SK-N-SH (cell line): ENCODE measurements around the gene ASCL5. TPM values are rescaled to one million over a fixed set of nuclear protein-coding genes. Genes with fewer than 3 reads are reported as not detected.

Experiments
- CTCF ChIA-PET: fragments of 300-600, 350-600 bp; formaldehyde crosslinking; extraction: SDS; loops from one replicate; lab custom pipeline; 2021; lab: Yijun Ruan, JAX
- POLR2A ChIA-PET: fragments of 350-600 bp; sonication (Branson Sonifier 250); formaldehyde crosslinking; extraction: SDS; loops from one replicate; lab custom pipeline; 2020; ENCODE audit warnings: antibody characterized with exemption, inconsistent platforms; lab: Yijun Ruan, JAX
- DNase-seq: peaks from one replicate; pipeline ENCODE4 v3.0.0; 2012
- H2AFZ ChIP-seq: fragments of 200-600 bp; sonication (generic); 2 replicates; pipeline ENCODE4 v1.8.1; 2016; ENCODE audit warnings: antibody characterized with exemption, mild to moderate bottlenecking, low read depth
- H3F3A ChIP-seq: fragments of 200-600 bp; sonication (generic); replicated peaks from 2 replicates; pipeline ENCODE3; 2016; ENCODE audit warnings: antibody characterized with exemption, mild to moderate bottlenecking; ENCODE audit not compliant: insufficient read depth
- H3K27ac ChIP-seq, 2 experiments: fragments of 200-500 bp in 1 of 2; fragments of 200-600 bp in 1 of 2; sonication (Bioruptor generic) in 1 of 2; sonication (generic), shearing (Covaris generic) in 1 of 2; 2 replicates each; pipeline versions ENCODE4 v1.5.1 to v1.6.1; 2014 to 2016; ENCODE audit warnings: low read depth in 2 of 2, inconsistent platforms in 1 of 2, low read length in 1 of 2, mild to moderate bottlenecking in 1 of 2, mixed read lengths in 1 of 2
- H3K27me3 ChIP-seq: fragments of 200-600 bp; sonication (generic), shearing (Covaris generic); 2 replicates; pipeline ENCODE4 v1.6.1; 2016; ENCODE audit warnings: mixed run types; ENCODE audit not compliant: insufficient read depth
- H3K36me3 ChIP-seq, 2 experiments: fragments of 200-500 bp in 1 of 2; fragments of 200-600 bp in 1 of 2; sonication (Bioruptor generic) in 1 of 2; sonication (generic) in 1 of 2; replicated peaks in 1 of 2; 2 replicates each; pipeline versions ENCODE3 to v1.5.1; 2014 to 2016; ENCODE audit warnings: low read length in 1 of 2, mild to moderate bottlenecking in 1 of 2; ENCODE audit not compliant: insufficient read depth in 2 of 2, control insufficient read depth in 1 of 2
- H3K4me1 ChIP-seq, 2 experiments: fragments of 200-500 bp in 1 of 2; fragments of 200-600 bp in 1 of 2; sonication (Bioruptor generic) in 1 of 2; sonication (generic), shearing (Covaris generic) in 1 of 2; 2 replicates each; pipeline versions ENCODE4 v1.5.1 to v1.6.1; 2014 to 2016; ENCODE audit warnings: low read depth in 1 of 2, low read length in 1 of 2, mixed run types in 1 of 2; ENCODE audit not compliant: insufficient read depth in 2 of 2, control insufficient read depth in 1 of 2
- H3K4me2 ChIP-seq: fragments of 200-600 bp; sonication (generic), shearing (Covaris generic); 2 replicates; pipeline ENCODE4 v1.6.1; 2017; ENCODE audit warnings: mixed run types
- H3K4me3 ChIP-seq, 2 experiments: fragments of 200-500 bp in 1 of 2; fragments of 200-600 bp in 1 of 2; sonication (Bioruptor generic) in 1 of 2; sonication (generic), shearing (Covaris generic) in 1 of 2; 2 replicates each; pipeline versions ENCODE4 v1.5.1 to v1.8.1; 2014 to 2016; ENCODE audit warnings: low read depth in 2 of 2, inconsistent platforms in 1 of 2, low read length in 1 of 2, mild to moderate bottlenecking in 1 of 2, mixed read lengths in 1 of 2, moderate library complexity in 1 of 2
- H3K79me2 ChIP-seq: fragments of 200-600 bp; sonication (generic); 2 replicates; pipeline ENCODE4 v1.8.1; 2017; ENCODE audit warnings: mild to moderate bottlenecking; ENCODE audit not compliant: insufficient read depth
- H3K9ac ChIP-seq: fragments of 200-600 bp; sonication (generic); 2 replicates; pipeline ENCODE4 v1.6.1; 2017; ENCODE audit warnings: mixed run types
- H3K9me2 ChIP-seq: fragments of 200-600 bp; sonication (generic); 2 replicates; pipeline ENCODE4 v1.6.1; 2017; ENCODE audit warnings: mixed run types
- H3K9me3 ChIP-seq: fragments of 200-600 bp; sonication (generic); 2 replicates; pipeline ENCODE4 v1.6.1; 2017; ENCODE audit warnings: mixed run types, mild to moderate bottlenecking, moderate library complexity
- H4K20me1 ChIP-seq: fragments of 200-600 bp; sonication (generic); 2 replicates; pipeline ENCODE4 v1.6.1; 2017; ENCODE audit warnings: mild to moderate bottlenecking, mixed run types; ENCODE audit not compliant: insufficient read depth
- ELF1 ChIP-seq: IDR thresholded peaks from 2 replicates; pipeline ENCODE4 v1.4.0; 2012
- EP300 ChIP-seq, 2 experiments: IDR thresholded peaks; 2 replicates each; pipeline versions ENCODE4 v1.4.0 to v1.6.1; 2012; ENCODE audit warnings: borderline replicate concordance in 1 of 2, low read depth in 1 of 2, low read length in 1 of 2
- FOXM1 ChIP-seq: IDR thresholded peaks from 2 replicates; pipeline ENCODE4 v1.4.0; 2012; ENCODE audit warnings: low read depth, mild to moderate bottlenecking
- GABPA ChIP-seq: IDR thresholded peaks from 2 replicates; pipeline ENCODE4 v1.4.0; 2012; ENCODE audit warnings: low read depth, mild to moderate bottlenecking
- JUND ChIP-seq: IDR thresholded peaks from 2 replicates; pipeline ENCODE4 v1.4.0; 2012
- MEF2A ChIP-seq: IDR thresholded peaks from 2 replicates; pipeline ENCODE4 v1.4.0; 2012; ENCODE audit warnings: low read depth, borderline replicate concordance
- MXI1 ChIP-seq: IDR thresholded peaks from 2 replicates; pipeline ENCODE4 v1.6.1; 2012; ENCODE audit warnings: mild to moderate bottlenecking, low read depth, low read length, improper control_type of control experiment
- POLR2AphosphoS5 ChIP-seq: IDR thresholded peaks from 2 replicates; pipeline ENCODE4 v1.6.1; 2012; ENCODE audit warnings: low read depth, low read length
- RAD21 ChIP-seq: IDR thresholded peaks from 2 replicates; pipeline ENCODE4 v1.6.1; 2012; ENCODE audit warnings: mild to moderate bottlenecking, low read length
- RCOR1 ChIP-seq: fragments of 150-350 bp; IDR thresholded peaks from 2 replicates; pipeline ENCODE4 v1.6.1; 2017; ENCODE audit warnings: antibody characterized with exemption, low read length
- SIN3A ChIP-seq: IDR thresholded peaks from 2 replicates; pipeline ENCODE4 v1.6.1; 2012; ENCODE audit warnings: low read depth, mild to moderate bottlenecking, low read length, moderate library complexity, borderline replicate concordance
- TCF12 ChIP-seq: IDR thresholded peaks from 2 replicates; pipeline ENCODE4 v1.4.0; 2012
- TEAD4 ChIP-seq: IDR thresholded peaks from 2 replicates; pipeline ENCODE4 v1.4.0; 2012; ENCODE audit warnings: mild to moderate bottlenecking, borderline replicate concordance; ENCODE audit not compliant: insufficient read depth
- YY1 ChIP-seq: IDR thresholded peaks from 2 replicates; pipeline ENCODE4 v1.4.0; 2012; ENCODE audit warnings: low read depth, mild to moderate bottlenecking
- WGBS: methylation state at CpG from one replicate; pipeline ENCODE4 v1.1.6; 2017; ENCODE audit warnings: low lambda C conversion rate; 5-methylcytosine and 5-hydroxymethylcytosine counted together
- polyA plus RNA-seq, 3 experiments: library from polyadenylated mRNA; depleted of rRNA; stranded (reverse); fragments of >200 nt; gene quantifications; 2 replicates each; pipeline ENCODE4 v1.2.3, GENCODE V29; 2012
- TF ChIP-seq, protein P1 (sequence below): IDR thresholded peaks from 2 replicates; pipeline ENCODE4 v1.4.0; 2012; ENCODE audit warnings: low read depth, borderline replicate concordance
- TF ChIP-seq, protein P2 (sequence below): fragments of 200-600 bp; sonication (generic); IDR thresholded peaks from 2 replicates; pipeline ENCODE4 v1.6.1; 2017; ENCODE audit warnings: antibody characterized with exemption, mild to moderate bottlenecking, moderate library complexity
- TF ChIP-seq, protein P3 (sequence below): fragments of 150-350 bp; IDR thresholded peaks from 2 replicates; pipeline ENCODE4 v1.6.1; 2016; ENCODE audit warnings: mild to moderate bottlenecking, low read depth, low read length
- TF ChIP-seq, protein P4 (sequence below): IDR thresholded peaks from 2 replicates; pipeline ENCODE4 v1.6.1; 2012; ENCODE audit warnings: mild to moderate bottlenecking, low read depth, low read length, moderate library complexity
- TF ChIP-seq, protein P5 (sequence below): IDR thresholded peaks from 2 replicates; pipeline ENCODE4 v1.4.0; 2012; ENCODE audit warnings: low read depth, borderline replicate concordance

Gene ASCL5
- polyA plus RNA-seq, 1 of the 3 experiments (the other 2 are of a cell fraction) = not detected

DNA sequence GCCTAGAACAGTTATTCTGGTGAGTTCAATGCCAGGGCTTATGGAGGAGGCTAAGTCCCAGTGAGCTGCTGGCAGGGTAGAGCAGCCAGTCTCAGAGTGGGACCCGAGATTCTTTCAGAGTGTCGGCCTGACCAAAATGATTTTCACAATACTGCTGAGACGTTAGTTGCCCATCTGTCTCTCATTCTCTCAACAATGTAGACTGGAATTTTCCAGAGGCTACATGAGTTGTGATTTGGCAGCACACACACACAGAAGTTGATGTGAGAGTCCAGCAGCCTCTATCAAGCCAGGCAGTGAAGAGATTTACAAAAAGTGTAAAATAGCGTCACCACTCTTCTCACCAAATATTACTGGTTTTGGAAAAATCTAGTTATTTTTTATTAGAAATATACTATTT, 36.4 kb downstream of the ASCL5 start:
- POLR2A ChIA-PET = no interaction called here
- 59% methylated on average over 4 of the region's 4 CpGs for WGBS
- Histone ChIP-seq H3K27ac (no peak overlapping the region), H3K4me3 (no peak overlapping the region), H3K4me2 (no peak overlapping the region), H3K9me3 (no peaks in the 10 kb centered on the region), H3K79me2 (no peaks in the 10 kb centered on the region), H3K36me3 (no peaks in the 10 kb centered on the region), H3K9ac (no peak overlapping the region), H3F3A (no peaks in the 10 kb centered on the region), H3K27me3 (peaks cover 15% of the 10 kb centered on the region; the same call in 1 of the 2 replicates), H2AFZ (no peak overlapping the region), H4K20me1 (no peaks in the 10 kb centered on the region), H3K4me1 (no peaks in the 10 kb centered on the region), H3K9me2 (no peaks in the 10 kb centered on the region)
- no peak for DNase-seq
- CTCF ChIA-PET = interaction anchor here (1.2 to 2.0 kb wide), 2 partner anchors 8 to 469 kb away, joined by 3 to 6 read pairs; no protein-coding TSS in a partner anchor
- TF ChIP-seq POLR2AphosphoS5 (no peak), TCF12 (no peak), GABPA (no peak), RCOR1 (no peak), FOXM1 (no peak), YY1 (no peak), SIN3A (no peak), MXI1 (no peak), JUND (no peak), MEF2A (no peak), RAD21 (no peak), EP300 (IDR thresholded peaks at IDR 0.05; ENCODE audit: borderline replicate concordance in 1 of 2, low read depth in 1 of 2, low read length in 1 of 2) (no peak), ELF1 (no peak), TEAD4 (no peak)
- TF ChIP-seq, protein P1, sequence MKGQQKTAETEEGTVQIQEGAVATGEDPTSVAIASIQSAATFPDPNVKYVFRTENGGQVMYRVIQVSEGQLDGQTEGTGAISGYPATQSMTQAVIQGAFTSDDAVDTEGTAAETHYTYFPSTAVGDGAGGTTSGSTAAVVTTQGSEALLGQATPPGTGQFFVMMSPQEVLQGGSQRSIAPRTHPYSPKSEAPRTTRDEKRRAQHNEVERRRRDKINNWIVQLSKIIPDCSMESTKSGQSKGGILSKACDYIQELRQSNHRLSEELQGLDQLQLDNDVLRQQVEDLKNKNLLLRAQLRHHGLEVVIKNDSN = no peak
- TF ChIP-seq, protein P2, sequence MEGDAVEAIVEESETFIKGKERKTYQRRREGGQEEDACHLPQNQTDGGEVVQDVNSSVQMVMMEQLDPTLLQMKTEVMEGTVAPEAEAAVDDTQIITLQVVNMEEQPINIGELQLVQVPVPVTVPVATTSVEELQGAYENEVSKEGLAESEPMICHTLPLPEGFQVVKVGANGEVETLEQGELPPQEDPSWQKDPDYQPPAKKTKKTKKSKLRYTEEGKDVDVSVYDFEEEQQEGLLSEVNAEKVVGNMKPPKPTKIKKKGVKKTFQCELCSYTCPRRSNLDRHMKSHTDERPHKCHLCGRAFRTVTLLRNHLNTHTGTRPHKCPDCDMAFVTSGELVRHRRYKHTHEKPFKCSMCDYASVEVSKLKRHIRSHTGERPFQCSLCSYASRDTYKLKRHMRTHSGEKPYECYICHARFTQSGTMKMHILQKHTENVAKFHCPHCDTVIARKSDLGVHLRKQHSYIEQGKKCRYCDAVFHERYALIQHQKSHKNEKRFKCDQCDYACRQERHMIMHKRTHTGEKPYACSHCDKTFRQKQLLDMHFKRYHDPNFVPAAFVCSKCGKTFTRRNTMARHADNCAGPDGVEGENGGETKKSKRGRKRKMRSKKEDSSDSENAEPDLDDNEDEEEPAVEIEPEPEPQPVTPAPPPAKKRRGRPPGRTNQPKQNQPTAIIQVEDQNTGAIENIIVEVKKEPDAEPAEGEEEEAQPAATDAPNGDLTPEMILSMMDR = no peak
- TF ChIP-seq, protein P3, sequence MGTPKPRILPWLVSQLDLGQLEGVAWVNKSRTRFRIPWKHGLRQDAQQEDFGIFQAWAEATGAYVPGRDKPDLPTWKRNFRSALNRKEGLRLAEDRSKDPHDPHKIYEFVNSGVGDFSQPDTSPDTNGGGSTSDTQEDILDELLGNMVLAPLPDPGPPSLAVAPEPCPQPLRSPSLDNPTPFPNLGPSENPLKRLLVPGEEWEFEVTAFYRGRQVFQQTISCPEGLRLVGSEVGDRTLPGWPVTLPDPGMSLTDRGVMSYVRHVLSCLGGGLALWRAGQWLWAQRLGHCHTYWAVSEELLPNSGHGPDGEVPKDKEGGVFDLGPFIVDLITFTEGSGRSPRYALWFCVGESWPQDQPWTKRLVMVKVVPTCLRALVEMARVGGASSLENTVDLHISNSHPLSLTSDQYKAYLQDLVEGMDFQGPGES = no peak
- TF ChIP-seq, protein P4, sequence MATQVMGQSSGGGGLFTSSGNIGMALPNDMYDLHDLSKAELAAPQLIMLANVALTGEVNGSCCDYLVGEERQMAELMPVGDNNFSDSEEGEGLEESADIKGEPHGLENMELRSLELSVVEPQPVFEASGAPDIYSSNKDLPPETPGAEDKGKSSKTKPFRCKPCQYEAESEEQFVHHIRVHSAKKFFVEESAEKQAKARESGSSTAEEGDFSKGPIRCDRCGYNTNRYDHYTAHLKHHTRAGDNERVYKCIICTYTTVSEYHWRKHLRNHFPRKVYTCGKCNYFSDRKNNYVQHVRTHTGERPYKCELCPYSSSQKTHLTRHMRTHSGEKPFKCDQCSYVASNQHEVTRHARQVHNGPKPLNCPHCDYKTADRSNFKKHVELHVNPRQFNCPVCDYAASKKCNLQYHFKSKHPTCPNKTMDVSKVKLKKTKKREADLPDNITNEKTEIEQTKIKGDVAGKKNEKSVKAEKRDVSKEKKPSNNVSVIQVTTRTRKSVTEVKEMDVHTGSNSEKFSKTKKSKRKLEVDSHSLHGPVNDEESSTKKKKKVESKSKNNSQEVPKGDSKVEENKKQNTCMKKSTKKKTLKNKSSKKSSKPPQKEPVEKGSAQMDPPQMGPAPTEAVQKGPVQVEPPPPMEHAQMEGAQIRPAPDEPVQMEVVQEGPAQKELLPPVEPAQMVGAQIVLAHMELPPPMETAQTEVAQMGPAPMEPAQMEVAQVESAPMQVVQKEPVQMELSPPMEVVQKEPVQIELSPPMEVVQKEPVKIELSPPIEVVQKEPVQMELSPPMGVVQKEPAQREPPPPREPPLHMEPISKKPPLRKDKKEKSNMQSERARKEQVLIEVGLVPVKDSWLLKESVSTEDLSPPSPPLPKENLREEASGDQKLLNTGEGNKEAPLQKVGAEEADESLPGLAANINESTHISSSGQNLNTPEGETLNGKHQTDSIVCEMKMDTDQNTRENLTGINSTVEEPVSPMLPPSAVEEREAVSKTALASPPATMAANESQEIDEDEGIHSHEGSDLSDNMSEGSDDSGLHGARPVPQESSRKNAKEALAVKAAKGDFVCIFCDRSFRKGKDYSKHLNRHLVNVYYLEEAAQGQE = no peak
- TF ChIP-seq, protein P5, sequence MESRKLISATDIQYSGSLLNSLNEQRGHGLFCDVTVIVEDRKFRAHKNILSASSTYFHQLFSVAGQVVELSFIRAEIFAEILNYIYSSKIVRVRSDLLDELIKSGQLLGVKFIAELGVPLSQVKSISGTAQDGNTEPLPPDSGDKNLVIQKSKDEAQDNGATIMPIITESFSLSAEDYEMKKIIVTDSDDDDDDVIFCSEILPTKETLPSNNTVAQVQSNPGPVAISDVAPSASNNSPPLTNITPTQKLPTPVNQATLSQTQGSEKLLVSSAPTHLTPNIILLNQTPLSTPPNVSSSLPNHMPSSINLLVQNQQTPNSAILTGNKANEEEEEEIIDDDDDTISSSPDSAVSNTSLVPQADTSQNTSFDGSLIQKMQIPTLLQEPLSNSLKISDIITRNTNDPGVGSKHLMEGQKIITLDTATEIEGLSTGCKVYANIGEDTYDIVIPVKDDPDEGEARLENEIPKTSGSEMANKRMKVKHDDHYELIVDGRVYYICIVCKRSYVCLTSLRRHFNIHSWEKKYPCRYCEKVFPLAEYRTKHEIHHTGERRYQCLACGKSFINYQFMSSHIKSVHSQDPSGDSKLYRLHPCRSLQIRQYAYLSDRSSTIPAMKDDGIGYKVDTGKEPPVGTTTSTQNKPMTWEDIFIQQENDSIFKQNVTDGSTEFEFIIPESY = no peak
